Stimulated activated CD8-positive, alpha-beta memory T cell treated with anti-CD3 and anti-CD28 coated beads, Interleukin-2, amount 100 ng/mL, for 1 hour (primary cell): Measurements from ENCODE around the gene ATP10B.
"Not testable (repeated sequence)": the region's sequence is repeated elsewhere in the genome, so short reads cannot be mapped to it uniquely, and the experiment has no call there.

Experiments
- DNase-seq, 2 donors: peaks; one replicate each; pipeline ENCODE4 v3.0.0-alpha.2; 2020; ENCODE audit warnings: low read depth in 2 of 2

ATP10B gene

GRCh38 chr5:160831801-160832200 lies 20.2 kb downstream of the ATP10B start:
- no peak for DNase-seq

- DNase-seq = no peak
These were observed 27.6 kb downstream of the ATP10B start for GRCh38 chr5:160824301-160825001.

GRCh38 chr5:160812996-160813395 lies 39.0 kb downstream of the ATP10B start:
- not testable (repeated sequence) for DNase-seq

GRCh38 chr5:160805376-160805775 lies 46.6 kb downstream of the ATP10B start:
- no peak for DNase-seq

GRCh38 chr5:160802592-160802991 lies 49.4 kb downstream of the ATP10B start:
- no peak for DNase-seq

- no peak for DNase-seq
These were observed 51.4 kb downstream of the ATP10B start for GRCh38 chr5:160800375-160801275.

- no peak for DNase-seq
These were observed 52.8 kb downstream of the ATP10B start for GRCh38 chr5:160799184-160799583.

- DNase-seq = no peak
These were observed 55.0 kb downstream of the ATP10B start for GRCh38 chr5:160797020-160797419.

GRCh38 chr5:160793530-160793899 lies 58.5 kb downstream of the ATP10B start:
- DNase-seq = no peak

GRCh38 chr5:160792732-160793529 lies 59.1 kb downstream of the ATP10B start:
- DNase-seq = no peak

- DNase-seq = no peak
These were observed 59.7 kb downstream of the ATP10B start for GRCh38 chr5:160792281-160792680.

- no peak for DNase-seq
These were observed 62.7 kb downstream of the ATP10B start for GRCh38 chr5:160789219-160789859.

GRCh38 chr5:160788102-160788660 lies 63.8 kb downstream of the ATP10B start:
- DNase-seq = no peak

GRCh38 chr5:160787240-160787639 lies 64.8 kb downstream of the ATP10B start:
- DNase-seq = no peak

- DNase-seq = no peak
These were observed 77.2 kb downstream of the ATP10B start for GRCh38 chr5:160774666-160775315.

GRCh38 chr5:160773646-160774410 lies 78.2 kb downstream of the ATP10B start:
- DNase-seq = no peak

GRCh38 chr5:160772854-160773253 lies 79.2 kb downstream of the ATP10B start:
- DNase-seq = no peak

- no peak for DNase-seq
These were observed 81.3 kb downstream of the ATP10B start for GRCh38 chr5:160770718-160771117.

- DNase-seq = no peak
These were observed 82.7 kb downstream of the ATP10B start for GRCh38 chr5:160769301-160769700.

- DNase-seq = no peak
These were observed 84.9 kb downstream of the ATP10B start for GRCh38 chr5:160767062-160767461.
